IPS DF 6.9 (cell line): ENCODE data around the gene FOXE1.

ENCODE experiments used
- DNase-seq: peaks from one replicate; pipeline ENCODE4 v3.0.0-alpha.2; 2013; ENCODE audit warnings: low read depth, low spot score
- H3K27ac ChIP-seq: one replicate; pipeline ENCODE4 v1.5.1; 2013; ENCODE audit warnings: low read length, control low read depth
- H3K27me3 ChIP-seq: 2 replicates; pipeline ENCODE4 v1.6.1; 2013; ENCODE audit warnings: mild to moderate bottlenecking, low read length; ENCODE audit not compliant: control insufficient read depth, insufficient read depth
- H3K36me3 ChIP-seq: 2 replicates; pipeline ENCODE4 v1.6.1; 2013; ENCODE audit warnings: low read length; ENCODE audit not compliant: control insufficient read depth, insufficient read depth
- H3K4me1 ChIP-seq: 2 replicates; pipeline ENCODE4 v1.6.1; 2013; ENCODE audit warnings: low read length; ENCODE audit not compliant: control insufficient read depth, insufficient read depth
- H3K4me3 ChIP-seq: 2 replicates; pipeline ENCODE4 v1.5.1; 2013; ENCODE audit warnings: mild to moderate bottlenecking, low read length
- H3K9me3 ChIP-seq: 2 replicates; pipeline ENCODE4 v1.6.1; 2013; ENCODE audit warnings: low read length, inconsistent platforms; ENCODE audit not compliant: control insufficient read depth, insufficient read depth
- WGBS: extraction: QIAGEN DNeasy Blood & Tissue Kit; methylation state at CpG from one replicate; pipeline ENCODE4 v1.1.7; 2013; ENCODE audit warnings: mixed read lengths, missing lambda C conversion rate; ENCODE audit not compliant: insufficient read length, insufficient coverage; 5-methylcytosine and 5-hydroxymethylcytosine counted together

The FOXE1 gene

DNA sequence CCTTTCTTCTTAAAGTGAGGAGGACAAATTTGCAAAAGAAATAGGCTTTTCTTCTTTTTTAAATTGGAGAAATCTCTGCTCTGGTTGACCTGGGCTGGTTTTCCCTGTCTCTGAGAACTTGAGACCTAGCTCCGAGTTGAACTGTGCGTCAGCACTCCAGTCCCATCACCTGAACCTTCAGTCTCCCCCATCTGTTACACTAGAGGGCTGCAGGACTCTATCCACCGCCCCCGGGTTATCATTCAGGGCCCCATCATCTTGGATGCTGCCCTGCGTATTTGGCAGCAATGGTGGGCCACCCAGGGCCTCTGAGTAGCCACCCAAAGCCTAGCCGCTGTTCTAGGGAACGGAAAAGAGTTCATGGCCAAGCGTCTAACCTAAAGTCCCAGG lies 2.5 kb downstream of the FOXE1 start:
- no peak overlapping the region for H3K4me3 ChIP-seq
- no peaks in the 10 kb centered on the region for H3K9me3 ChIP-seq
- WGBS: no CpG with 5 or more reads among the region's 8 CpGs
- H3K36me3 ChIP-seq: no peaks in the 10 kb centered on the region
- DNase-seq: no peak
- peaks cover 91% of the 10 kb centered on the region for H3K27me3 ChIP-seq
- H3K4me1 ChIP-seq: peaks cover 8% of the 10 kb centered on the region
- H3K27ac ChIP-seq: no peak overlapping the region

DNA sequence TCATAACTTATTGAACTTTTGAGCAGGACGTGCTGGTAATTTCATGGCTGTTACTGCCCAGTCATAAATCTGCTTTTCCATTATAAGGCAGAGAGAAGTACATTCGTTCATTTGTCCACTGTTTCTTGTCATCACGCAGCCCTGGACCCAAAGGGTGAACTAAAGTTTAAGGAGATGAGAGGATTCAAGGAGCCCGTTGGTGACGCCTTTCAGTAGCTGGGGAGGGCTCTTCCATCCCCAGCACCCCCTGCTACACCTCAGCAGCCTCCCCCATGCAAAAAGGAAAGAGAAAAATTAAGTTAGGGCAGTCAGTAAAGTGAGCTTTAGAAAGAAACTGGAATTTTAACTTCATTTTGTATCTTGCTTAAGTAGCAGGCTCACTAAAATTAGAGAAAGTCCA lies 2.9 kb downstream of the FOXE1 start:
- H3K27ac ChIP-seq: no peak overlapping the region
- no peak overlapping the region for H3K4me3 ChIP-seq
- DNase-seq: no peak
- H3K9me3 ChIP-seq: no peaks in the 10 kb centered on the region
- no peaks in the 10 kb centered on the region for H3K36me3 ChIP-seq
- H3K27me3 ChIP-seq: peaks cover 91% of the 10 kb centered on the region
- peaks cover 8% of the 10 kb centered on the region for H3K4me1 ChIP-seq
- no CpG with 5 or more reads among the region's 5 CpGs for WGBS

DNA sequence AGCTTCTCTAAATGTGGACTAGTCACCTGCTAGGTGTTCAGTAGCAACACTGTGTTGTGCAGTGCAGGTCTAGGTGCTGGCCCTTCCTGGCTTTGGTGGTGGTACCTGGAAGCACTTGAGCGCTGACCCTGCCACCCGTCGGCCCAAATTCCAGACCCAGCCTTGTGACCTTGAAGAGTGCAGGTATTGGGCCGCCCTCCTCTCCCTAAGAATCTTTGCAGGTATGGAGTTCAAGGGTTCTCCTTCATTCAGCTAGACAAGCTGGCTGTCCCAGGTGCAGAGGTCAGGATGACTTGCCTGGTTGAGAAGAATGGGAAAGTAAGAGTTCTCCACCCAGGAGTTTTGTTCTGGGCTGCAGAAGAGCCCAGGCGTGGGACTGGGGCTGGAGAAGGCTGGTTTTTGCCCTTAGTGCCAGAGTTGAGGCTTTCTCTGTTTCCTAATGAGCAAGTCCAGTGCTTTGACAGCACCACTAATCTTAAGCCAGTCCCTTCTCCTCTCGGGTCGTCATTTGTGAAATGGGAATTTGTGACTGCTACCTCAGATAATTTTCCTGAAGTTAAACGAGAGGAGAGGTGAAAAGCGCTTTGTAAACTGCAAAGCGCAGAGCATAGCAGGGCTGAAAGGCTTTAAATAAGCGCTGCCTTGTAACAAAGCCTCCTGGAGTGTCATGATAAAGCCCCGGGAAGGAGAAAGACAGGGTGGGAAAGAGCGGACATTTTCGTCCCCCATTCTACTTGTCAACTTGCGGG lies 4.0 kb downstream of the FOXE1 start:
- WGBS: no CpG with 5 or more reads among the region's 15 CpGs
- Histone ChIP-seq H3K27me3 (peaks cover 86% of the 10 kb centered on the region), H3K4me1 (peaks cover 8% of the 10 kb centered on the region), H3K27ac (no peak overlapping the region), H3K36me3 (no peaks in the 10 kb centered on the region), H3K9me3 (no peaks in the 10 kb centered on the region), H3K4me3 (no peak overlapping the region)
- no peak for DNase-seq

DNA sequence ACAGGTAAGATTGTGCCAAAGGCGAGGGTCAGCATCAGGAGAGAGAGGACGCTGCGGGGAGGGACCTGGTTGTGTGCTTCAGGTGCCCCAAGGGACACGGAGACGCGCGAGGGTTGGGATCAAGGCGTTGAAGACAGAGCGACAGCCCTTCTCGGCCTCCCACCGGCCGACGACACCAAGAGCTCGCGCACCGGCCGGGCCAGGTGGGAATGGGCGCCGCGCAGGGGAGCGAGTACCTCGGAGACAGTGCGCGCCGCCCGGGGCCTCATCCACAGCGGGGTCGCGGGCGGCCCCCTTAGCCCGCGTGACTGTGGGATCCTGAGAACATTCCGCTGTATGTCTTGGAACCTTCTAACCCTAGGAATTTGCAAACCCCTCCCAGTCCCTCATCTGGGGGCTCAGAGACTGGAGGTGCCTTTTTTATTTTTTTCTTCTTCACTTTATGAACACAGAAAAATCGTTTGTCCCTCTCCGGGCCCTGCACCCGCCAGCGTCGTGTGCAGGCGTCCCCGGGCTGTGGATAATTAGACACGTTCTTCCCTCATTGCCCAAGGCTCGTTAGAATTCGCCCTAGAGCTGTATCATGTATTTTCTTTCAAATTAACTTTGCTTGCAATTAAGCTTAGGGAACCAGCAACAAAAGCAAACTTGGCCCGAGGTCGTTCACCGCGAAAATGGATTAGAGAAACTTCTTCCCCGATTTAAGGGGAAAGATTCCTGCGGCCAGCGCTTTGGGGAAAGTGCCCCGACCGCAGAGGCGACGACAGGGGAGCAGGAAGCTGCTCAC lies 4.8 kb downstream of the FOXE1 start:
- Histone ChIP-seq H3K4me3 (no peak overlapping the region), H3K4me1 (peaks cover 8% of the 10 kb centered on the region), H3K27ac (no peak overlapping the region), H3K27me3 (peaks cover 78% of the 10 kb centered on the region), H3K36me3 (no peaks in the 10 kb centered on the region), H3K9me3 (no peaks in the 10 kb centered on the region)
- DNase-seq: no peak
- WGBS: no CpG with 5 or more reads among the region's 54 CpGs

DNA sequence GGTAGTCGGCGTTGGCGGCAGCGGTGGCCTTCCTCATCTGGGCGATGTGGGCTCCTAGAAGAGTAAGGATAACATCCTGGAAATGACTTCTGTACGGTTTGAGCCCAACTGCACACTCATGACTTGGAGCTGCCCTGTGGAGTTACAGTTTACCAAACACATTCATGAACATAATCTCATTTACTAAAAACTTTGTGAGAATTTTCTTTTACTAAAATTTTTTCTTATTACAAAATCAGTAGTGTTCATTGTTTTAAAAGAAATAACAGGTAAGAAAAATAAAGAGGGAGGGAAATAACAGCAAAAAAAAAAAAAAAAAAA lies 5.3 kb downstream of the FOXE1 start:
- Histone ChIP-seq H3K4me3 (no peak overlapping the region), H3K27me3 (peaks cover 75% of the 10 kb centered on the region), H3K36me3 (no peaks in the 10 kb centered on the region), H3K4me1 (peaks cover 8% of the 10 kb centered on the region), H3K9me3 (no peaks in the 10 kb centered on the region), H3K27ac (no peak overlapping the region)
- WGBS: no CpG with 5 or more reads among the region's 6 CpGs
- no peak for DNase-seq

DNA sequence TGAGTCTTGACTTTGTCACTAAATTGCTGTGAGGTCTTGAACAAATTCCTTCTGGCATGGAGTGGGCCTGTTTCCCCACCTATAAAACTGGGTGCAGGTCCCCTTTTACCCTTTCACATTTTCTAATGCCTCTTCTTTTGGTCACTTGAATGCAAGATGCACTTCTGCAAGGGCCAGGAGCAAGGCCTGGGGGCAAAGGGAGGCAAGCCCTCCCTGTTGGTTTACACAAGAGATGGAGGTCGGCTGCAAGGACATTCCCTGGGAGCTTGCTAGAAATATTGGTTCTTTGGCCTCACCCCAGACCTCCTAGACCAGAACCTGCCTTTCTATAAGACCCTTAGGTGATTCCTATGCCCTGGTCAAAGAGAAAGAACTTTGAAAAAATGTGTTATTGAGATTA lies 5.8 kb downstream of the FOXE1 start:
- Histone ChIP-seq H3K4me1 (peaks cover 8% of the 10 kb centered on the region), H3K4me3 (no peak overlapping the region), H3K27me3 (peaks cover 71% of the 10 kb centered on the region), H3K9me3 (no peaks in the 10 kb centered on the region), H3K36me3 (no peaks in the 10 kb centered on the region), H3K27ac (no peak overlapping the region)
- DNase-seq: no peak
- WGBS: no CpG with 5 or more reads among the region's 1 CpG

DNA sequence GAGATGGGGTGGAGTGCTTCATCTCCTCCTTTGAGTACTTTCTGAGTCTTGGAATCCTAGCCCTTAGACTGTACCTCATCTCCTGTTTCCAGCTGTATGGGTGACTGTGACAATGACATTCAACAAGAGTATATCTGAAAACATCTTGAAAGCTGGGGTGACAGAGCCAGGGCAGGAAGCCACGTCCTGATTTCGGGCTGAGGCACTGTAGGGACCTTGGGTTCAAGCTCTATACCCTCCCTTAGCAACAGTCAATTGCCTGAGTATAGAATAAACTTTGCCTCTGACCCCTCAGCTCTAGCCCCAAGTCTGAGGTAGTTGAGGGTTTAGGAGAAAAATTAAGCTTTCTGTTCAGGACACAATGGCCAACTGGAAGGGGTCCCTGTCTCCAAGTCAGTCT lies 6.3 kb downstream of the FOXE1 start:
- DNase-seq: no peak
- H3K9me3 ChIP-seq: no peaks in the 10 kb centered on the region
- H3K4me3 ChIP-seq: no peak overlapping the region
- H3K36me3 ChIP-seq: no peaks in the 10 kb centered on the region
- whole genome bisulfite sequencing: no CpG with 5 or more reads among the region's 2 CpGs
- peaks cover 7% of the 10 kb centered on the region for H3K4me1 ChIP-seq
- no peak overlapping the region for H3K27ac ChIP-seq
- peaks cover 69% of the 10 kb centered on the region for H3K27me3 ChIP-seq

DNA sequence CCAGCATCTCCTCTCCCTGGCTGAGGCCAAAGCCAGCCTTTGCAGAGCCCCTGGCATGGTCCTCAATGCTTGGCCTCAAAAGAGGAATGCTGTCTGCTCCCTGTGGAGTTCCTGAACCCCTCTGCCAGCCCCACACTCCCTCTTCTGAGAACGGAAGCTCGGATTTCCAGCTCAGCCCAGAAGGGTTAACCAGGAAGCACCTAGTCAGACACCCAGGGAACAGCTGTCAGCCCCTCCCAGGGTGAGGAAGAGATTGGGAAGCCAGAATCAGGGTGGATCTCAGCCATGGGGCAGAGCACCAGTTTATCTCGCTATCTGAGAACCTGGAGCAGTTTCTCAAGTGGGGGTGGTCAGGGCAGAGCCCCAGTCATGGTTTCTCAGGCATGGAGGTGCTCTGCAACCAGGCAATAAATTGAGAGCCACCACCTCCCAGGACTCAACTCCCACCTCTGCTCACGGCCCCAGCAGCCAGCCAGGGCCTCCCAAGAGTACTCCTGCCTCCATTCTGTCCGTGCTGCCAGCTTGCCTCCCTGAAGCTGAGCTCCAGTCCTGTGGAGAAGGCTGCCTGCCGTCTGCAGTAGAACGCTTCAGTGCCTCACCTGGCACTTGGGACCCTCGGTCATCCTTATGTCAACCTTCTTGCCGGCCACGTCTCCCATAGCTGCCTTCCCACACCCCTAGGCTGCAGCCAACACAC lies 7.6 kb downstream of the FOXE1 start:
- no peak for DNase-seq
- no peak overlapping the region for H3K4me3 ChIP-seq
- peaks cover 3% of the 10 kb centered on the region; the same call in 1 of the 2 replicates for H3K4me1 ChIP-seq
- H3K36me3 ChIP-seq: no peaks in the 10 kb centered on the region
- no peaks in the 10 kb centered on the region for H3K9me3 ChIP-seq
- peaks cover 56% of the 10 kb centered on the region for H3K27me3 ChIP-seq
- no peak overlapping the region for H3K27ac ChIP-seq
- WGBS: no CpG with 5 or more reads among the region's 10 CpGs

DNA sequence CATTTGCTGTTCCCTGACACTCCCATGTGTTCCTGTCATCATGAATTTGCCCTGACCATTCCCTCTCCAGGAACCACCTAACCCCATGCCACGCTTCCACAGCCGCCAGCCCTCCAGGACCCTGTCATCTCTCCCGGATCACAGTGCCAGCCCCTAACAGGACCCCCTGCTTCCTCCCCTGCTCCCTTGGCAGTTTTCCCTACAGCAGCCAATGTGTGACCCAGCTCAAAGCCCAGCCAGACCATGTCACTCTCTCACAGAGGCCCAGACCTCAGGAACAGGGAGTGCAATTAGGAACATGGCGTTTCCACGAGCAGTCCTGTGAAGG lies 8.1 kb downstream of the FOXE1 start:
- H3K9me3 ChIP-seq: no peaks in the 10 kb centered on the region
- H3K4me3 ChIP-seq: no peak overlapping the region
- peaks cover 3% of the 10 kb centered on the region; the same call in 1 of the 2 replicates for H3K4me1 ChIP-seq
- no peak for DNase-seq
- WGBS: no CpG with 5 or more reads among the region's 5 CpGs
- H3K27me3 ChIP-seq: peaks cover 51% of the 10 kb centered on the region
- no peak overlapping the region for H3K27ac ChIP-seq
- H3K36me3 ChIP-seq: no peaks in the 10 kb centered on the region

DNA sequence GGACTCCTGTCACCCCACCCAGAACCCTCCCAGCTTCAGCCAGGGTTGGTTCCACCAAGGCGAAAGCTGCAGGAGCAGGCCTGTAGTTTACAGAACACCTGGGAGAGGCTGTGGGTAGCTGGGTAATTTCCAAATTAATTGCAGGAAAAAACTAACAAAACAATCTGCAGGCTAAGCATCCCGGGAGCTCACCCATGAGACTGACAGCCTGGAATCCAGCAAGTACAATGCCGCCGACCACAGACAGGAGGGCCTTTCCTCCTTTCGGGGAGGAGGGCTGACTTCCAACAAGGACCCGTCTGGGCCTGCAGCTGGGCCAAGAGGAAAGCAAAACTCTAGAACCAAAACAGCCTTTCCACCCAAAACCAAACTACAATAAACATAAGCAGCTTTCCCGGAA lies 10.3 kb downstream of the FOXE1 start:
- Histone ChIP-seq H3K27ac (no peak overlapping the region), H3K9me3 (no peaks in the 10 kb centered on the region), H3K4me1 (0 out of 2 replicates have a peak, but pooled peaks cover 1% of the 10 kb centered on the region), H3K4me3 (no peak overlapping the region), H3K36me3 (no peaks in the 10 kb centered on the region), H3K27me3 (peaks cover 30% of the 10 kb centered on the region)
- no peak for DNase-seq
- no CpG with 5 or more reads among the region's 7 CpGs for WGBS
